ENCODE measurements around the gene SLC27A6. TPM values are rescaled to one million over a fixed set of nuclear protein-coding genes. Genes with fewer than 3 reads are reported as not detected.

The SLC27A6 gene
- total RNA-seq: 1.2 and 2.2 TPM in 2 replicates

GRCh38 chr5:128965011-128965637 is at the start of gene SLC27A6:
Gene SLC27A6 (plus strand): TSS chr5:128965488. CDS start chr5:128966138, 650 bp downstream.

Other genes starting within 250 kb of the SLC27A6 start
- 31.2 and 52.2 TPM in 2 replicates for gene ISOC1, start 129.3 kb downstream of the SLC27A6 start, total RNA-seq

All from uterine smooth muscle cell (primary cell).